ENCODE measurements around the gene ARPP21.
"Not testable (repeated sequence)": the region's sequence is repeated elsewhere in the genome, so short reads cannot be mapped to it uniquely, and the experiment has no call there.

The ARPP21 gene

GRCh38 chr3:35782355-35782754, 143.0 kb downstream of the ARPP21 start:
- no peak for DNase-seq

- DNase-seq, result no peak
These were observed 144.8 kb downstream of the ARPP21 start for GRCh38 chr3:35784169-35784568.

- DNase-seq, result no peak
These were observed 146.0 kb downstream of the ARPP21 start for GRCh38 chr3:35785234-35785888.

GRCh38 chr3:35787936-35788335, 148.6 kb downstream of the ARPP21 start:
- no peak for DNase-seq

GRCh38 chr3:35789042-35789831, 149.9 kb downstream of the ARPP21 start:
- DNase-seq, result no peak

GRCh38 chr3:35790764-35791163, 151.4 kb downstream of the ARPP21 start:
- DNase-seq, result no peak

GRCh38 chr3:35793667-35794066, 154.3 kb downstream of the ARPP21 start:
- no peak for DNase-seq

GRCh38 chr3:35800960-35801459, 161.7 kb downstream of the ARPP21 start:
- no peak for DNase-seq

- no peak for DNase-seq
These were observed 175.2 kb downstream of the ARPP21 start for GRCh38 chr3:35814531-35814930.

GRCh38 chr3:35815796-35816195, 176.5 kb downstream of the ARPP21 start:
- not testable (repeated sequence) for DNase-seq

- no peak for DNase-seq
These were observed 177.9 kb downstream of the ARPP21 start for GRCh38 chr3:35817216-35817615.

GRCh38 chr3:35832140-35832571, 192.8 kb downstream of the ARPP21 start:
- no peak for DNase-seq
